ENCODE measurements around the gene MTCL3. TPM values are rescaled to one million over a fixed set of nuclear protein-coding genes. Genes with fewer than 3 reads are reported as not detected.
"Not testable (repeated sequence)": the region's sequence is repeated elsewhere in the genome, so short reads cannot be mapped to it uniquely, and the experiment has no call there.

The MTCL3 gene

DNA sequence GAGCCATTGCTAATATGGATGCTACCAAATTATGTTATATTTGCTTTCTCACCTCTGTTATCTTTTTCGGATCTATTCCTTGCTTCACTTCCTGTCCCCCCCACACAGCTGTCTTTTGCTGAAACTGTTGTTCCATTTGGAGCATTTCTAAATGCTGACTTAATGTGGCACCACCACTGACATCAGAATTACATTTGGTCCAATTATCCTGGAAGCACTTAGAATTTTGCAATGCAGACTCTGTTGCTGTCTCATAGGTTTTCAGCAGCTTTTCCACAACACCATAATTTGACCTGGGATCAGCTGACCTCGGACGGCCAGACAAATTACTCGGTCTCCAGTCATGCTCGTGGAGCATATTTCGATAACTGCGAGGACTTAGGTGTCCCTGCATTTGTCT, 72.8 kb downstream of the MTCL3 start:
- Histone ChIP-seq H3K4me1 (peaks cover 11% of the 10 kb centered on the region), H3K27ac (peak overlapping the region; percentile 39; the same call in 1 of the 2 replicates), H3K9me3 (replicated peaks) (no peaks in the 10 kb centered on the region), H3K36me3 (no peaks in the 10 kb centered on the region; the same call in 1 of the 2 replicates), H3K27me3 (no peaks in the 10 kb centered on the region), H3K4me3 (no peak overlapping the region)
- DNase-seq: peak; percentile 13 to 32

DNA sequence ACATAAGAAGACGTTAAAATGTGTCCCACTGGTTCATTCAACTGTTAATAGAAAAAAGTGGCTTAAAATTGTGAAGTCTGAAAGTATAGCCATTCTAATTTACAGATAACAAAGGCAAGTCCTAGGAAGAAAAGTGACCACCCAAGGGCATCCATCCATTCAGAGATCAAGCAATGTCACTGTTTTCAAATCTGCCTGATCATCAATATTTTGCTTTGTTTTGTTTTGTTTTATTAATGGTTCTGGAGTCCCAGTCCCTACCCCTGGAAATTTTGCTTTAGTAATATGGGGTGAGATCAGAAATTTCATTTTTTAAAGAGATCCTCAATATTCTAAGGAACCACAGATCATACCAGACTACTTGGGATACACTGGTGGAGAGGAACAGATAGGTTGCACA, 77.3 kb downstream of the MTCL3 start:
- Histone ChIP-seq H3K4me3 (no peak overlapping the region), H3K36me3 (no peaks in the 10 kb centered on the region; the same call in 1 of the 2 replicates), H3K9me3 (replicated peaks) (no peaks in the 10 kb centered on the region), H3K27ac (no peak overlapping the region), H3K27me3 (no peaks in the 10 kb centered on the region), H3K4me1 (peaks cover 9% of the 10 kb centered on the region)
- no peak for DNase-seq

DNA sequence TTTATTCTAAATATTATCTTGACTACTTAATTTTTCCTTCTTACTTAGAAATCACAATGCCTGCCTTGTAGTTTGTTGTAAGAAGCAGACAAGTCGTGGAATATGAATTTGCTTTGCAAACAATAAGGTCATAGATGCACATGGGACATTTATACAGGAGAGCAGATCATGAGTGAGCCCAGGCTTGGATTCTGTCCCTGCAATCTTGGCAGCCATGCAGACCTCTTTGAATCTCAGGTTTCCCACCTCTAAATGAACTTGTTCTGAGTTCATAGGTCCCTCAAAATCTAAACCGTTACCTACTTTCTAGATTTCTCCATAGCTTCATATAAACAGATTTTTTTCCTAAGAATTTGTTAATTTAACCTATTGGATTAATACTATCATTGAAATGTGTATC, 79.4 kb downstream of the MTCL3 start:
- no peak for DNase-seq
- no peak overlapping the region for H3K27ac ChIP-seq
- H3K27me3 ChIP-seq: no peaks in the 10 kb centered on the region
- no peaks in the 10 kb centered on the region for H3K4me1 ChIP-seq
- H3K4me3 ChIP-seq: no peak overlapping the region
- no peaks in the 10 kb centered on the region for H3K36me3 ChIP-seq
- no peaks in the 10 kb centered on the region for H3K9me3 ChIP-seq (replicated peaks)

DNA sequence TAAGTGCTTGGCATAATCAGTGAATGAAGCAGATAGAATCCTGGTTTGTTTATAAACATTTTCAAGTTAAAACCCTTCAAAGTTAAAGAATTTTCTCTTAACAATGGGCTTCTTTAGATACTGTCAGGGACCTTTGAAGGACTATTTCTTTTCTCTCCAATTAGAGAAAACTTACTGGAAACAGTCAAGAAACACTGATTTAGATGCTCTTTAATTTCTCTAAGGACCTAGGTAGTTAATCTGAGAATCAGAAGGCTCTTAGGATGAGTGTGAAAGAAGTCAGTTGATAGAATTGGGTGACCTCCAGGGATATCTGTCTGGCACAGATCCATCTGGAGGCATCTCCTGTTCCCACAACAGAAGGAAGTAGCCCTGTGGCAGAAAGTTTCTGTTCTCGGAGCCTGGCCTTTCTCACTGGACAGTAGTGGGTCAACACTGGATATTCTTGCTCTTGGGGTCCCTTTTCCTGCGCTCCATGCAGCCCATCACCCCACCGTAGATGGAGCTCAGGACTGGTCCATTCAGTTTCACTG, 82.5 kb downstream of the MTCL3 start:
- no peaks in the 10 kb centered on the region for H3K9me3 ChIP-seq (replicated peaks)
- H3K4me1 ChIP-seq: no peaks in the 10 kb centered on the region
- H3K36me3 ChIP-seq: no peaks in the 10 kb centered on the region
- H3K27me3 ChIP-seq: no peaks in the 10 kb centered on the region
- H3K27ac ChIP-seq: no peak overlapping the region
- peak in 1 of 2 experiments; percentile 12 for DNase-seq
- H3K4me3 ChIP-seq: no peak overlapping the region

DNA sequence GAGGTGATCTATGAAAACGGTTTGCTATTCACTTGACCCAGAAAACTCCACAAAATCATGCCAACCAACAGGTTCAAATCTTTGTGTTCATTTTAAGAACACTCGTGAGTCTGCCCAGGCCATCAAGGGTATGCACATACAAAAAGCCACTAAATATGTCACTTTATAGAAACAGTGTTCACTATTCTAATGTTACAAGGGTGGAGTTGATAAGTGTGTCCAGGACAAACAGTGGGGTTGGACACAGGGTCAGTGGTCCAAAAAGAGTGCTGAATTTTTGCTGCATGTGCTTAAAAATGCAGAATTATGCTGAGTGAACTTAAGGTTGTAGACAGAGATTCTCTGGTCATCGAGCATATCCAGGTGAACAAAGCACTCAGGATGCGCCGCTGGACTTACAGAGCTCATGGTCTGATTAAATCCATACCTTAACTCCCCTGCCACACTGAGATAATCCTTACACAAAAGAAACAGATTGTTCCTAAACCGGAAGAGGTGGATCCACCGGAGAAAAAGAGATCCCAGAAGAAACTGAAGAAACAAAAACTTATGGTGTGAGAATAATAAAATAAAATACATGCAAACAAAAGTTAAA, 83.4 kb downstream of the MTCL3 start:
- no peak overlapping the region for H3K27ac ChIP-seq
- H3K4me1 ChIP-seq: no peaks in the 10 kb centered on the region
- H3K36me3 ChIP-seq: no peaks in the 10 kb centered on the region
- H3K27me3 ChIP-seq: no peaks in the 10 kb centered on the region
- no peaks in the 10 kb centered on the region for H3K9me3 ChIP-seq (replicated peaks)
- no peak for DNase-seq
- H3K4me3 ChIP-seq: no peak overlapping the region

DNA sequence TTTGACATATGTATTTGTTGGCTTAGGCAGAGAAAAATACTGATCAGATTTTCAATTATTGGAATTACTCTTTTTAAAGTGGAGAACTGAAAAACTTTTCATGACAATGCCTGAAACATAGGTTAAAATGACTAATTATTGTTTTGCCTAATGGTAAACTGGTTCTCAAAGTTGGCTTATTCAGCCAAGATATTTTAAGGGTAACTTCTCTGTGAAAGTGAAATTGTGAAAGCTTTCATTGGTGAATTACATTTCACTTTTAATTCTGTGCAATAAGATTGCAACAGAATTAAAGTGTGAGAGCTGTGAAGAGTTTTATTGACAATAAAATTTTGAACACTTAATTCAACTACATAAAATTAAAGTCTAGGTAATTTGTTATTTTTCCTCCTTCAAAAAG, 84.5 kb downstream of the MTCL3 start:
- Histone ChIP-seq H3K27me3 (no peaks in the 10 kb centered on the region), H3K36me3 (no peaks in the 10 kb centered on the region), H3K27ac (no peak overlapping the region), H3K9me3 (replicated peaks) (no peaks in the 10 kb centered on the region), H3K4me3 (no peak overlapping the region), H3K4me1 (no peaks in the 10 kb centered on the region)
- no peak for DNase-seq

DNA sequence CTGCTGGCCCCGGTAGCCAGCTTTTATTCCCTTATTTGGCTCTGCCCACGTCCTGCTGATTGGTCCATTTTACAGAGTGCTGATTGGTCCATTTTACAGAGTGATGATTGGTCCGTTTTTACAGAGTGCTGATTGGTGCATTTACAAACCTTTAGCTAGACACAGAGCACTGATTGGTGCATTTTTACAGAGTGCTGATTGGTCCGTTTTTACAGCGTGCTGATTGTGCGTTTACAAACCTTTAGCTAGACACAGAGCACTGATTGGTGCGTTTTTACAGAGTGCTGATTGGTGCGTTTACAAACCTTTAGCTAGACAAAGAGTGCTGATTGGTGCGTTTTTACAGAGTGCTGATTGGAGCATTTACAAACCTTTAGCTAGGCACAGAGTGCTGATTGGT, 90.6 kb downstream of the MTCL3 start:
- H3K9me3 ChIP-seq (replicated peaks); DNase-seq; H3K36me3 ChIP-seq; H3K27me3 ChIP-seq; H3K4me1 ChIP-seq; H3K4me3 ChIP-seq; H3K27ac ChIP-seq: not testable (repeated sequence)

DNA sequence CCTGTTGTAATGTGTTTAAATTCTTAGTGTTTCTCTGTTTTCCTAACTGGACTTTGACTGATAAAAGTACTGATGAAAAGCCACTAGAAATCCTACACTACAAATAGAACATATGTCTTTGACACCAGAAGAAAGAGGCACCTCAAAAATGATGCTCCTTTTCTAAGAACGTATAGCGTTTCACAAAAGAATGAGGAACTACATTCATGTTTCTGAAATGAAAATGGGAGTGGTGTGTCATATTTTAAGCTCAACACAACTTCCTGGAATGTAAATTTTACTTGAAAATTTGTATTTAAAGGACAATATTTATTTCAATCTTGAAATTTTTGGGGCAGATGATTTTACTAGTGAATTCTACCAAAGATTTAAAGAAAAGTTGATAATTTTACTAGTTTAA, 95.2 kb downstream of the MTCL3 start:
- no peaks in the 10 kb centered on the region for H3K27me3 ChIP-seq
- DNase-seq: no peak
- peaks cover 5% of the 10 kb centered on the region; the same call in 1 of the 2 replicates for H3K4me1 ChIP-seq
- no peak overlapping the region for H3K4me3 ChIP-seq
- no peak overlapping the region for H3K27ac ChIP-seq
- H3K9me3 ChIP-seq (replicated peaks): no peaks in the 10 kb centered on the region
- no peaks in the 10 kb centered on the region for H3K36me3 ChIP-seq

Other genes starting within 250 kb of the MTCL3 start
- 70.2 and 77.2 TPM in 2 replicates for gene ECHDC1, start 175.7 kb downstream of the MTCL3 start, total RNA-seq (2014; rRNA removed; shearing (Covaris generic))
- gene KIAA0408, start 59.9 kb downstream of the MTCL3 start, total RNA-seq (2014; rRNA removed; shearing (Covaris generic)): 2.5 and 2.9 TPM in 2 replicates
- not detected in 2 replicates for gene C6orf58, start 57.8 kb upstream of the MTCL3 start, total RNA-seq (2014; rRNA removed; shearing (Covaris generic))

All from SJCRH30 (cell line).